CD4-positive, CD25-positive, alpha-beta regulatory T cell (primary cell): Measurements from ENCODE around the gene ACSM5. TPM values are rescaled to one million over a fixed set of nuclear protein-coding genes. Genes with fewer than 3 reads are reported as not detected.
"Not testable (repeated sequence)": the region's sequence is repeated elsewhere in the genome, so short reads cannot be mapped to it uniquely, and the experiment has no call there.

Experiments used
- ATAC-seq, 2 donors: fragments of 150-1000 bp; cut with Tn5 transposase; one replicate each; pipeline ENCODE4 v1.10.0; 2021; ENCODE audit warnings: low read depth in 2 of 2, moderate number of reproducible peaks in 2 of 2, moderate library complexity in 1 of 2
- DNase-seq, 3 donors: peaks; one replicate each; pipeline versions ENCODE4 v3.0.0 to v3.0.0-alpha.2; 2012 to 2022; ENCODE audit warnings: mixed read lengths in 1 of 3
- H3K27ac ChIP-seq: one replicate; pipeline ENCODE4 v1.7.0; 2013; ENCODE audit warnings: mild to moderate bottlenecking, low read length; ENCODE audit not compliant: insufficient read depth, poor library complexity, severe bottlenecking
- H3K27me3 ChIP-seq: one replicate; pipeline ENCODE4 v1.7.0; 2013; ENCODE audit warnings: low read length; ENCODE audit not compliant: control insufficient read depth, insufficient read depth
- H3K36me3 ChIP-seq: one replicate; pipeline ENCODE4 v1.7.0; 2013; ENCODE audit warnings: mild to moderate bottlenecking, low read length, moderate library complexity; ENCODE audit not compliant: control insufficient read depth, insufficient read depth
- H3K4me1 ChIP-seq: 2 replicates; pipeline ENCODE4 v1.7.0; 2013; ENCODE audit warnings: mild to moderate bottlenecking, low read length; ENCODE audit not compliant: insufficient read depth, control insufficient read depth, poor library complexity, severe bottlenecking
- H3K4me3 ChIP-seq: one replicate; pipeline ENCODE4 v1.7.0; 2013; ENCODE audit warnings: low read depth, mild to moderate bottlenecking, low read length, moderate library complexity
- H3K9me3 ChIP-seq, 2 experiments: 1 replicate in 1 of 2; 2 replicates in 1 of 2; pipeline ENCODE4 v1.7.0; 2013; ENCODE audit warnings: low read length in 2 of 2, mild to moderate bottlenecking in 1 of 2, moderate library complexity in 1 of 2; ENCODE audit not compliant: control insufficient read depth in 2 of 2
- H3K27ac Mint-ChIP-seq, 3 donors: one replicate each; pipeline ENCODE4 v1.8.0; 2020 to 2022; ENCODE audit warnings: mild to moderate bottlenecking in 3 of 3, mixed read lengths in 3 of 3, moderate library complexity in 2 of 3
- H3K27me3 Mint-ChIP-seq: one replicate; pipeline ENCODE4 v1.8.0; 2022; ENCODE audit warnings: mild to moderate bottlenecking, mixed read lengths
- H3K36me3 Mint-ChIP-seq: one replicate; pipeline ENCODE4 v1.8.0; 2020; ENCODE audit warnings: mixed read lengths
- H3K4me1 Mint-ChIP-seq, 4 donors: one replicate each; pipeline ENCODE4 v1.8.0; 2020 to 2022; ENCODE audit warnings: mixed read lengths in 4 of 4, mild to moderate bottlenecking in 1 of 4
- H3K4me3 Mint-ChIP-seq, 4 donors: one replicate each; pipeline ENCODE4 v1.8.0; 2020 to 2022; ENCODE audit warnings: mild to moderate bottlenecking in 4 of 4, mixed read lengths in 4 of 4, moderate library complexity in 3 of 4
- H3K9me3 Mint-ChIP-seq, 7 donors: one replicate each; pipeline ENCODE4 v1.8.0; 2020 to 2022; ENCODE audit warnings: mixed read lengths in 7 of 7, mild to moderate bottlenecking in 3 of 7, moderate library complexity in 2 of 7
- polyA plus RNA-seq, 4 donors: library from polyadenylated mRNA; unstranded; fragments of 300-500 nt; fragmentation: Illumina TruSeq; gene quantifications; one replicate each; pipeline ENCODE4 v1.2.3, GENCODE V29; 2021
- total RNA-seq: library from RNA; stranded (reverse); gene quantifications from one replicate; pipeline ENCODE4 v1.2.3, GENCODE V29; 2022

ACSM5 gene
- total and polyA plus RNA-seq, 5 donors from 2014 or later, result not detected

GRCh38 chr16:20440731-20441130 is 31.4 kb downstream of the ACSM5 start:
- DNase-seq, H3K27ac ChIP-seq, H3K36me3 ChIP-seq, H3K4me1 ChIP-seq, H3K4me3 Mint-ChIP-seq, H3K27me3 ChIP-seq, ATAC-seq, H3K4me1 Mint-ChIP-seq, H3K9me3 ChIP-seq, H3K36me3 Mint-ChIP-seq, H3K27me3 Mint-ChIP-seq, H3K9me3 Mint-ChIP-seq, H3K4me3 ChIP-seq, H3K27ac Mint-ChIP-seq: not testable (repeated sequence)

GRCh38 chr16:20441191-20441590 is 31.9 kb downstream of the ACSM5 start:
- no peaks in the 10 kb centered on the region for H3K36me3 ChIP-seq
- no peaks in the 10 kb centered on the region for H3K27me3 Mint-ChIP-seq
- no peaks in the 10 kb centered on the region for H3K4me1 Mint-ChIP-seq
- DNase-seq, result no peak
- no peaks in the 10 kb centered on the region for H3K4me1 ChIP-seq
- no peaks in the 10 kb centered on the region for H3K27me3 ChIP-seq
- ATAC-seq, result no peak
- no peak overlapping the region for H3K4me3 ChIP-seq
- H3K9me3 Mint-ChIP-seq, result no peaks in the 10 kb centered on the region
- no peaks in the 10 kb centered on the region for H3K36me3 Mint-ChIP-seq
- no peak overlapping the region for H3K4me3 Mint-ChIP-seq
- no peak overlapping the region for H3K27ac ChIP-seq
- H3K27ac Mint-ChIP-seq, result no peak overlapping the region
- H3K9me3 ChIP-seq, result no peaks in the 10 kb centered on the region

- H3K4me3 Mint-ChIP-seq, H3K9me3 Mint-ChIP-seq, DNase-seq, H3K27me3 Mint-ChIP-seq, H3K36me3 Mint-ChIP-seq, H3K27ac Mint-ChIP-seq, H3K4me1 Mint-ChIP-seq, H3K27me3 ChIP-seq, H3K36me3 ChIP-seq, ATAC-seq, H3K27ac ChIP-seq, H3K4me3 ChIP-seq, H3K9me3 ChIP-seq, H3K4me1 ChIP-seq: not testable (repeated sequence)
Measured at GRCh38 chr16:20441859-20442258, 32.5 kb downstream of the ACSM5 start.

- H3K9me3 Mint-ChIP-seq, H3K36me3 Mint-ChIP-seq, H3K9me3 ChIP-seq, H3K4me1 Mint-ChIP-seq, H3K27ac ChIP-seq, DNase-seq, H3K4me3 Mint-ChIP-seq, H3K4me3 ChIP-seq, H3K36me3 ChIP-seq, H3K27me3 Mint-ChIP-seq, H3K4me1 ChIP-seq, H3K27me3 ChIP-seq, H3K27ac Mint-ChIP-seq, ATAC-seq: not testable (repeated sequence)
Measured at GRCh38 chr16:20446652-20447393, 37.5 kb downstream of the ACSM5 start.

- not testable (repeated sequence) for H3K4me1 Mint-ChIP-seq, ATAC-seq, H3K27me3 Mint-ChIP-seq, H3K27me3 ChIP-seq, H3K4me3 Mint-ChIP-seq, H3K36me3 ChIP-seq, H3K36me3 Mint-ChIP-seq, H3K9me3 Mint-ChIP-seq, H3K4me3 ChIP-seq, H3K9me3 ChIP-seq, H3K27ac Mint-ChIP-seq, H3K4me1 ChIP-seq, H3K27ac ChIP-seq, DNase-seq
Measured at GRCh38 chr16:20451364-20451763, 42.0 kb downstream of the ACSM5 start, which contains the start of gene ACSM2A. Gene ACSM2A, plus strand, starts transcription at chr16:20451521. Its CDS starts 8,594 bp downstream, at chr16:20460115.

- H3K4me1 ChIP-seq, H3K27ac Mint-ChIP-seq, H3K4me1 Mint-ChIP-seq, H3K27me3 ChIP-seq, H3K36me3 Mint-ChIP-seq, H3K36me3 ChIP-seq, H3K9me3 ChIP-seq, H3K4me3 ChIP-seq, H3K27me3 Mint-ChIP-seq, H3K9me3 Mint-ChIP-seq, H3K4me3 Mint-ChIP-seq, DNase-seq, ATAC-seq, H3K27ac ChIP-seq: not testable (repeated sequence)
Measured at GRCh38 chr16:20453633-20454032, 44.3 kb downstream of the ACSM5 start.

GRCh38 chr16:20459227-20459626 is 49.9 kb downstream of the ACSM5 start:
- not testable (repeated sequence) for H3K36me3 Mint-ChIP-seq, H3K4me3 Mint-ChIP-seq, H3K4me1 ChIP-seq, H3K4me1 Mint-ChIP-seq, H3K4me3 ChIP-seq, H3K9me3 ChIP-seq, DNase-seq, H3K36me3 ChIP-seq, H3K27ac ChIP-seq, H3K9me3 Mint-ChIP-seq, ATAC-seq, H3K27me3 Mint-ChIP-seq, H3K27ac Mint-ChIP-seq, H3K27me3 ChIP-seq

- not testable (repeated sequence) for H3K9me3 ChIP-seq, H3K4me3 ChIP-seq, H3K27ac Mint-ChIP-seq, H3K36me3 ChIP-seq, H3K27me3 ChIP-seq, H3K36me3 Mint-ChIP-seq, H3K27me3 Mint-ChIP-seq, H3K4me1 ChIP-seq, H3K4me3 Mint-ChIP-seq, H3K4me1 Mint-ChIP-seq, ATAC-seq, H3K9me3 Mint-ChIP-seq, DNase-seq, H3K27ac ChIP-seq
Measured at GRCh38 chr16:20460313-20460712, 51.0 kb downstream of the ACSM5 start.
